MCF 10A (cell line): Measurements from ENCODE around the gene PHF20. TPM values are rescaled to one million over a fixed set of nuclear protein-coding genes. Genes with fewer than 3 reads are reported as not detected.

ENCODE experiments used
- BruUV-seq: library from RNA; stranded (reverse); fragments of 400-500 nt; replicated peaks from 2 replicates; lab custom pipeline; 2021; lab: Mats Ljungman, UMichigan
- CTCF ChIA-PET: fragments of 300-600 bp; sonication (Branson Sonifier 250); formaldehyde crosslinking; extraction: SDS; loops from one replicate; lab custom pipeline; 2021; ENCODE audit warnings: antibody characterized with exemption, inconsistent platforms; lab: Yijun Ruan, JAX
- POLR2A ChIA-PET: fragments of 300-600, 350-650 bp; sonication (Branson Sonifier 250); formaldehyde crosslinking; extraction: SDS; loops from one replicate; lab custom pipeline; 2020; ENCODE audit warnings: antibody characterized with exemption, inconsistent platforms; lab: Yijun Ruan, JAX
- DNase-seq: peaks from one replicate; pipeline ENCODE4 v3.0.0-alpha.2; 2018; ENCODE audit not compliant: unreplicated experiment
- H3K27ac Mint-ChIP-seq: one replicate; pipeline ENCODE4 v1.8.0; 2022; ENCODE audit warnings: mild to moderate bottlenecking, low read depth, mixed read lengths; ENCODE audit not compliant: unreplicated experiment
- H3K27me3 Mint-ChIP-seq: one replicate; pipeline ENCODE4 v1.8.0; 2022; ENCODE audit warnings: mixed read lengths; ENCODE audit not compliant: insufficient read depth, unreplicated experiment
- H3K36me3 Mint-ChIP-seq: one replicate; pipeline ENCODE4 v1.8.0; 2022; ENCODE audit warnings: mild to moderate bottlenecking, moderate library complexity, mixed read lengths; ENCODE audit not compliant: insufficient read depth, unreplicated experiment
- H3K4me1 Mint-ChIP-seq: one replicate; pipeline ENCODE4 v1.8.0; 2022; ENCODE audit warnings: mixed read lengths; ENCODE audit not compliant: insufficient read depth, unreplicated experiment
- H3K4me3 Mint-ChIP-seq: one replicate; pipeline ENCODE4 v1.8.0; 2022; ENCODE audit warnings: mild to moderate bottlenecking, moderate library complexity, mixed read lengths; ENCODE audit not compliant: unreplicated experiment
- H3K9me3 Mint-ChIP-seq: one replicate; pipeline ENCODE4 v1.8.0; 2022; ENCODE audit warnings: mixed read lengths; ENCODE audit not compliant: unreplicated experiment
- intact Hi-C: fragments of 100-400 bp; cut with micrococcal nuclease; formaldehyde crosslinking; loops from 2 replicates; pipeline ENCODE4 v1.14.1; 2022
- total RNA-seq: library from RNA; stranded (reverse); gene quantifications from 2 replicates; pipeline ENCODE4 v1.2.3, GENCODE V29; 2022
- TF ChIP-seq, protein P1 (sequence below): fragments of 200-600 bp; IDR thresholded peaks from one replicate; pipeline ENCODE4 v1.8.0; 2022; ENCODE audit warnings: antibody characterized with exemption, mild to moderate bottlenecking; ENCODE audit not compliant: unreplicated experiment

Gene PHF20
- total RNA-seq, 1 experiment from 2014 or later = 74.7 TPM

DNA sequence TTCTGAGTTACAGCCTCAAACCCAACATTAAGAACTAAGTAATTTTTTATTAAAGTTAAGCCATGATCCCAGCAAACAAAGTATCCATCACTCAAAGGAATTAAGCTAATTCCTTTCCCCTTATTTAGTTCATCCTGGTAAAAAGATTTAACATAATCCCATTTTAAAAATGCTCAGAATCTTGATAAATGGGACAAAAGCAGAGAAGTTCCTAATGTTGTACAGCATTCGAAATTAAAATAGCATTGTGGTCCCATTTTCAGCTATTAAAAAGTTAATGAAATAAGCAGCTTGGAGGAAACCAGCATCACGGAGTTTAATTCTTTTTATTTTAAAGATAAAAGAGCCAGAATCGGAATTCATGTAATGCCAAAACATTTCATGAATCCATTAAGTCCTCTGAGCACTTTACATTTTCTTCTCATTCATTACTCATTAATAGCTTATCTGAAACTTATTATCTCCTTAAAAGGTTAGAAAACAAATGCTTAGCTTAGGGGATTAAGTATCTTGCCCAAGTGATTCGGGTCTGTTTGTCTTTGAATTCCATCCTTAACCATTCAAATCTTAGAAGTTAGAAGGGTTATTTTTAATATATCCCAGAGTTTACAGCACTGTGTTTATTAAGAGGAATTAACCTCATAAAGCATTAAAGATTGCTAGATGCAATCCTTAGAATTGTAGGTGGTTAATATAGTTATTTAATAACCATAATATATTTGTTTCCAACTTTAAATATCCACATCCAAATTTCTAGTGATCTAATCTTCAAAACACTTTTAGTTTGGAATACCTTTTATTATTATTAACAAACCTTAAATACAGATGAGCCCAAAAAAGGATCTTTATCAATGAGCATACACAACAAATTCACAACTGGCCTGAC lies 41.0 kb upstream of the PHF20 start:
- BruUV-seq = no TSS peak
- POLR2A ChIA-PET = interaction anchor here (0.7 to 5.5 kb wide), 11 partner anchors 10 to 185 kb away, joined by 3 to 45 read pairs (median 4); partner anchors contain the start of genes PHF20, RBM39 and ROMO1
- CTCF ChIA-PET = interaction anchor here (0.7 to 1.5 kb wide), 3 partner anchors 9 to 708 kb away, joined by 3 to 5 read pairs (median 3); no protein-coding TSS in a partner anchor
- DNase-seq = no peak
- Mint-ChIP-seq H3K27ac (no peak overlapping the region), H3K4me1 (peaks cover 18% of the 10 kb centered on the region), H3K9me3 (no peaks in the 10 kb centered on the region), H3K4me3 (no peak overlapping the region), H3K36me3 (peaks cover 96% of the 10 kb centered on the region), H3K27me3 (no peaks in the 10 kb centered on the region)
- intact Hi-C loops = no loop called here
- TF ChIP-seq, protein P1, sequence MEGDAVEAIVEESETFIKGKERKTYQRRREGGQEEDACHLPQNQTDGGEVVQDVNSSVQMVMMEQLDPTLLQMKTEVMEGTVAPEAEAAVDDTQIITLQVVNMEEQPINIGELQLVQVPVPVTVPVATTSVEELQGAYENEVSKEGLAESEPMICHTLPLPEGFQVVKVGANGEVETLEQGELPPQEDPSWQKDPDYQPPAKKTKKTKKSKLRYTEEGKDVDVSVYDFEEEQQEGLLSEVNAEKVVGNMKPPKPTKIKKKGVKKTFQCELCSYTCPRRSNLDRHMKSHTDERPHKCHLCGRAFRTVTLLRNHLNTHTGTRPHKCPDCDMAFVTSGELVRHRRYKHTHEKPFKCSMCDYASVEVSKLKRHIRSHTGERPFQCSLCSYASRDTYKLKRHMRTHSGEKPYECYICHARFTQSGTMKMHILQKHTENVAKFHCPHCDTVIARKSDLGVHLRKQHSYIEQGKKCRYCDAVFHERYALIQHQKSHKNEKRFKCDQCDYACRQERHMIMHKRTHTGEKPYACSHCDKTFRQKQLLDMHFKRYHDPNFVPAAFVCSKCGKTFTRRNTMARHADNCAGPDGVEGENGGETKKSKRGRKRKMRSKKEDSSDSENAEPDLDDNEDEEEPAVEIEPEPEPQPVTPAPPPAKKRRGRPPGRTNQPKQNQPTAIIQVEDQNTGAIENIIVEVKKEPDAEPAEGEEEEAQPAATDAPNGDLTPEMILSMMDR = no peak

DNA sequence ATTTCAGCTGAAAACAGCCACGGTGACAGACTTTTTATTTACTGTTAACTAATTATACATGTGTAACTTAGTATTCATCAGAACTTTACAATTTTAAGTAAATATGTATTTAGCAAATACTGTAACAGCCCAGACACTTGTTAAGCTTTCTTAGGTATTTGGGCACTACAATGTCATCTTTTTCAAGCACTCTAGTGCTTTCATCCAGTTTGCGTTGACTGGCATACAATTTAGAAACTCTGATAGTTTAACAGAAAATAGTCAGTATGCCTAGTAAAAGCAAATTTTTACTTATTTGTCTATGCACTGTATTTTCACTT lies 40.4 kb upstream of the PHF20 start:
- no peaks in the 10 kb centered on the region for H3K27me3 Mint-ChIP-seq
- ChIA-PET POLR2A (interaction anchor here (1.0 to 5.5 kb wide), 7 partner anchors 9 to 153 kb away, joined by 3 to 45 read pairs (median 4); partner anchors contain the start of genes PHF20 and RBM39), CTCF (interaction anchor here (0.5 to 1.5 kb wide), 2 partner anchors 153 to 1966 kb away, joined by 3 to 4 read pairs; no protein-coding TSS in a partner anchor)
- no peak overlapping the region for H3K4me3 Mint-ChIP-seq
- H3K36me3 Mint-ChIP-seq = peaks cover 96% of the 10 kb centered on the region
- no TSS peak for BruUV-seq
- peaks cover 18% of the 10 kb centered on the region for H3K4me1 Mint-ChIP-seq
- TF ChIP-seq, protein P1 = no peak
- no peak overlapping the region for H3K27ac Mint-ChIP-seq
- no peak for DNase-seq
- intact Hi-C loops = no loop called here
- H3K9me3 Mint-ChIP-seq = no peaks in the 10 kb centered on the region

DNA sequence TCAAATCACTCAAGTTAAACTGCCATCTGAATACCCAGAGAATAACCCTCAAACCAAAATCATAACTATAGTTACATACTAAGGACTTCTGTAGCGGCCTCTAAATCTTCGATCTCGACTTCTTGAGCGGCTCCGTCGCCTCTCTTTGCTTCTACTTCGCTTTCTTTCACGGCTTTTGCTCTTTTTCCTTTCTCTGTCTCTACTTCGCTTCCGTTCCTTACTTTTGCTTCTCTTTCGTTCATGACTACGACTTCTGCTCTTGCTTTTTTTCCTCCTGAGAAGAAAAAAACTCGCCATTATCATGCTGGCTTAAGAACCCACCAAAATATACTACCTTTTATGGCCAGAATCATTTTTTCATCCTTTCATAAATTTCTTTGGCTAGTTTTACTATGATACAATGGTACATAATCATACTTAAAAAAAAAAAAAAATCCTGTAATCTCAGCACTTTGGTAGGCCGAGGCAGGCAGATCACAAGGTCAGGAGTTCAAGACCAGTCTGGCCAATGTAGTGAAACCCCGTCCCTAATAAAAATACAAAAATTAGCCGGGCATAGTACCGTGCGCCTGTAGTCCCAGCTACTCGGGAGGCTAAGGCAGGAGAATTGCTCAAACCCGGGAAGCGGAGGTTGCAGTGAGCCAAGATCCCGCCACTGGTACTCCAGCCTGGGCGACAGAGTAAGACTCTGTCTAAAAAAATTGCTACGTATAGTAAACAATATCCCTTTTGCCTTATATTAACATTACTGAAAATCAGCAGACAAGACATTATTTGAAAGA lies 39.8 kb upstream of the PHF20 start:
- DNase-seq = no peak
- ChIA-PET POLR2A (interaction anchor here (1.2 to 5.5 kb wide), 6 partner anchors 8 to 152 kb away, joined by 3 to 45 read pairs (median 18); partner anchors contain the start of genes PHF20 and RBM39), CTCF (interaction anchor here (0.5 to 0.6 kb wide), 2 partner anchors 61 to 1965 kb away, joined by 4 read pairs; no protein-coding TSS in a partner anchor)
- peaks cover 18% of the 10 kb centered on the region for H3K4me1 Mint-ChIP-seq
- H3K4me3 Mint-ChIP-seq = peak overlapping the region; percentile 20
- no peaks in the 10 kb centered on the region for H3K9me3 Mint-ChIP-seq
- TF ChIP-seq, protein P1 = no peak
- H3K27me3 Mint-ChIP-seq = no peaks in the 10 kb centered on the region
- no TSS peak for BruUV-seq
- no peak overlapping the region for H3K27ac Mint-ChIP-seq
- H3K36me3 Mint-ChIP-seq = peaks cover 96% of the 10 kb centered on the region
- intact Hi-C loops = no loop called here

DNA sequence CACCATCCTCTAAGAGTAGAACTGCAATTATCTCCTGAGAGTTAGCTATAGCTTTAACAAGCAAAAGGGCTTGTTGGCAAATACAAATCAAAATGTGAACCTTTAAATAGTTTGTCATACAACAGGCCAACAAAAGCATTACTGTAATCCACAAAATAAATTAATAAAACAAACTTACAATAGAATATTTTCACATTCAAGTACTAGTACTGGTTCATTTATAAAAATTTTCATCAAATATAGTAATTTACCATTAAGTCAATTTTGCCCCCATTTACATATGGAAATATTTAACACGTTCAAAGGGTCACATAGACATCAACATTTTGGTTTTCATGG lies 39.2 kb upstream of the PHF20 start:
- intact Hi-C loops = no loop called here
- POLR2A ChIA-PET = interaction anchor here (3.5 kb wide), 1 partner anchor 10 kb away, joined by 19 read pairs; the partner anchor contains the start of gene RBM39

More for the DNA sequence above, 39.2 kb upstream of the PHF20 start:
- Mint-ChIP-seq H3K27me3 (no peaks in the 10 kb centered on the region), H3K4me1 (peaks cover 18% of the 10 kb centered on the region), H3K36me3 (peaks cover 96% of the 10 kb centered on the region), H3K27ac (no peak overlapping the region), H3K4me3 (no peak overlapping the region), H3K9me3 (no peaks in the 10 kb centered on the region)
- TF ChIP-seq, protein P1 = no peak
- CTCF ChIA-PET = interaction anchor here (0.6 kb wide), 1 partner anchor 60 kb away, joined by 4 read pairs; no protein-coding TSS in a partner anchor
- no TSS peak for BruUV-seq
- DNase-seq = no peak
